K562 (cell line): Measurements from ENCODE around the gene FGF2. TPM values are rescaled to one million over a fixed set of nuclear protein-coding genes. Genes with fewer than 3 reads are reported as not detected.

Source experiments
- ESRRA ChIP-seq: fragments of 450-650 bp; IDR thresholded peaks from 2 replicates; pipeline ENCODE4 v1.6.1; 2014; ENCODE audit warnings: low read depth, mild to moderate bottlenecking, moderate library complexity, borderline replicate concordance
- GABPB1 ChIP-seq: sonication (generic); formaldehyde crosslinking; IDR thresholded peaks from 2 replicates; pipeline ENCODE4 v1.8.0; 2022; ENCODE audit warnings: mild to moderate bottlenecking, missing genetic modification reagents
- HDAC8 ChIP-seq: fragments of 450-650 bp; IDR thresholded peaks from 2 replicates; pipeline ENCODE4 v1.6.1; 2016; ENCODE audit warnings: mild to moderate bottlenecking, missing genetic modification characterization, moderate library complexity, missing compliant biosample characterization
- HSF4 ChIP-seq: fragments of 250-450 bp; sonication (Bioruptor Pico); IDR thresholded peaks from 2 replicates; pipeline ENCODE4 v2.1.2; 2022; ENCODE audit warnings: mild to moderate bottlenecking, moderate library complexity, borderline replicate concordance
- IFI16 ChIP-seq: fragments of 250-450 bp; sonication (Bioruptor Pico); IDR thresholded peaks from 2 replicates; pipeline ENCODE4 v2.1.2; 2022; ENCODE audit warnings: mild to moderate bottlenecking, inconsistent platforms
- JUNB ChIP-seq: fragments of 450-650 bp; formaldehyde crosslinking; conservative IDR thresholded peaks from 2 replicates; pipeline ENCODE4 v1.4.0; 2020; ENCODE audit warnings: mild to moderate bottlenecking
- KLF1 ChIP-seq: fragments of 450-650 bp; IDR thresholded peaks from 2 replicates; pipeline ENCODE4 v1.6.1; 2016; ENCODE audit warnings: missing genetic modification characterization, missing compliant biosample characterization
- MED1 ChIP-seq: sonication (generic); formaldehyde crosslinking; IDR thresholded peaks from 2 replicates; pipeline ENCODE4 v1.8.1; 2023; ENCODE audit warnings: missing genetic modification reagents, borderline replicate concordance
- MLX ChIP-seq, 2 experiments: fragments of 450-650 bp in 1 of 2; sonication (generic) in 1 of 2; formaldehyde crosslinking; conservative IDR thresholded peaks; 2 replicates each; pipeline versions ENCODE4 v1.4.0 to v1.8.1; 2020 to 2022; ENCODE audit warnings: mild to moderate bottlenecking in 1 of 2, missing genetic modification reagents in 1 of 2
- NR2C1 ChIP-seq, 2 experiments: fragments of 450-650 bp; IDR thresholded peaks; 2 replicates each; pipeline ENCODE4 v1.6.1; 2017; ENCODE audit warnings: mild to moderate bottlenecking in 2 of 2, antibody characterized with exemption in 1 of 2, inconsistent platforms in 1 of 2, missing compliant biosample characterization in 1 of 2, missing genetic modification characterization in 1 of 2
- POLR2AphosphoS2 ChIP-seq: IDR thresholded peaks from 2 replicates; pipeline ENCODE4 v1.6.1; 2012; ENCODE audit warnings: low read length, improper control_type of control experiment
- POLR2G ChIP-seq: fragments of 200-400 bp; formaldehyde crosslinking; IDR thresholded peaks from 2 replicates; pipeline ENCODE4 v1.6.1; 2017; ENCODE audit warnings: low read depth, mild to moderate bottlenecking, antibody characterized with exemption, low read length, moderate library complexity
- PTTG1 ChIP-seq: fragments of 450-650 bp; IDR thresholded peaks from 2 replicates; pipeline ENCODE4 v1.6.1; 2016; ENCODE audit warnings: low read depth, mild to moderate bottlenecking, missing genetic modification characterization, missing compliant biosample characterization
- SIX5 ChIP-seq, 2 experiments: IDR thresholded peaks; 2 replicates each; pipeline ENCODE4 v1.6.1; 2011; ENCODE audit warnings: low read length in 2 of 2, borderline replicate concordance in 1 of 2, low read depth in 1 of 2, mild to moderate bottlenecking in 1 of 2, moderate library complexity in 1 of 2; ENCODE audit not compliant: insufficient read depth in 1 of 2
- TCF7 ChIP-seq: sonication (generic); IDR thresholded peaks from 2 replicates; pipeline ENCODE4 v1.6.1; 2016; ENCODE audit warnings: antibody characterized with exemption, borderline replicate concordance
- TFAP4 ChIP-seq: sonication (generic); formaldehyde crosslinking; IDR thresholded peaks from 2 replicates; pipeline ENCODE4 v1.8.0; 2022; ENCODE audit warnings: missing genetic modification reagents, mild to moderate bottlenecking, moderate library complexity, borderline replicate concordance
- ZNF277 ChIP-seq: fragments of 250-450 bp; sonication (Bioruptor Pico); IDR thresholded peaks from 2 replicates; pipeline ENCODE4 v1.8.0; 2022; ENCODE audit warnings: inconsistent platforms, mild to moderate bottlenecking, moderate library complexity, borderline replicate concordance
- ZNF518B ChIP-seq: fragments of 250-450 bp; sonication (Bioruptor Pico); IDR thresholded peaks from 2 replicates; pipeline ENCODE4 v1.5.0; 2021; ENCODE audit warnings: mild to moderate bottlenecking, moderate library complexity
- ZNF717 ChIP-seq: fragments of 250-450 bp; sonication (Bioruptor Pico); IDR thresholded peaks from 2 replicates; pipeline ENCODE4 v1.5.0; 2021
- ZNF766 ChIP-seq: fragments of 200-800 bp; sonication (Bioruptor generic); conservative IDR thresholded peaks from 2 replicates; pipeline ENCODE4 v1.6.1; 2016; ENCODE audit warnings: missing genetic modification characterization, missing compliant biosample characterization
- ZNF77 ChIP-seq: fragments of 250-450 bp; sonication (Bioruptor Pico); IDR thresholded peaks from 2 replicates; pipeline ENCODE4 v1.5.0; 2020
- polyA plus RNA-seq, 8 experiments: library from polyadenylated mRNA; depleted of rRNA in 4 of 8; stranded (reverse) in 5 of 8; unstranded in 3 of 8; fragments of >200 nt; fragmentation: Nextera tagmentation in 2 of 8; fragmentation: Illumina TruSeq in 1 of 8; extraction: Ambion mirVana in 2 of 8; extraction: Trizol in 1 of 8; gene quantifications; 2 replicates each; pipeline versions ENCODE4 v1.2.1 to v1.2.3, GENCODE V29; 2011 to 2014; ENCODE audit warnings: inconsistent platforms in 1 of 8, missing spikeins in 1 of 8
- total RNA-seq, 7 experiments: library from RNA; depleted of rRNA in 6 of 7; stranded (reverse); fragments of >200 nt in 6 of 7; fragmentation: Illumina TruSeq in 2 of 7; extraction: Trizol in 2 of 7; gene quantifications; 2 replicates each; pipeline versions ENCODE4 v1.2.1 to v1.2.3, GENCODE V29; 2011 to 2021; ENCODE audit warnings: low replicate concordance in 1 of 7

The FGF2 gene
- total and polyA plus RNA-seq, 9 of the 15 experiments (the other 6 are each of a cell fraction or from before 2014, with no cell fraction given) = 2.5 to 19.4 (median 9.2) TPM

- TF ChIP-seq ZNF717 (no peak), TFAP4 (CRISPR knock-in tag) (no peak), JUNB (CRISPR knock-in tag) (no peak), HDAC8 (no peak), SIX5 (IDR thresholded peaks at IDR 0.05; ENCODE audit: borderline replicate concordance in 1 of 2, insufficient read depth in 1 of 2, low read depth in 1 of 2, low read length in 2 of 2) (no peak), GABPB1 (CRISPR knock-in tag) (peak; percentile 87), TCF7 (no peak), ESRRA (peak; percentile 96), ZNF518B (CRISPR knock-in tag) (no peak), ZNF77 (no peak), KLF1 (tag) (no peak), MED1 (CRISPR knock-in tag) (no peak), IFI16 (CRISPR knock-in tag) (no peak), NR2C1 (IDR thresholded peaks at IDR 0.05) (peak; percentile 94), NR2C1 (tag; IDR thresholded peaks at IDR 0.05) (peak; percentile 96), HSF4 (CRISPR knock-in tag) (no peak), PTTG1 (no peak), POLR2G (no peak), ZNF277 (CRISPR knock-in tag) (no peak), POLR2AphosphoS2 (no peak), ZNF766 (CRISPR knock-in tag) (0 out of 2 replicates have a peak, but pooled peaks have one; percentile 27), MLX (CRISPR knock-in tag; conservative IDR thresholded peaks at IDR 0.05) (no peak)
These were observed 22.8 kb upstream of the FGF2 start (continued) for GRCh38 chr4:122803788-122804208.
